NCI-H2107 (cell line): Measurements from ENCODE around the gene FKBP4.

Source experiments
- DNase-seq: peaks from one replicate; lab custom pipeline; 2025; lab: John Stamatoyannopoulos, UW

Gene FKBP4

DNA sequence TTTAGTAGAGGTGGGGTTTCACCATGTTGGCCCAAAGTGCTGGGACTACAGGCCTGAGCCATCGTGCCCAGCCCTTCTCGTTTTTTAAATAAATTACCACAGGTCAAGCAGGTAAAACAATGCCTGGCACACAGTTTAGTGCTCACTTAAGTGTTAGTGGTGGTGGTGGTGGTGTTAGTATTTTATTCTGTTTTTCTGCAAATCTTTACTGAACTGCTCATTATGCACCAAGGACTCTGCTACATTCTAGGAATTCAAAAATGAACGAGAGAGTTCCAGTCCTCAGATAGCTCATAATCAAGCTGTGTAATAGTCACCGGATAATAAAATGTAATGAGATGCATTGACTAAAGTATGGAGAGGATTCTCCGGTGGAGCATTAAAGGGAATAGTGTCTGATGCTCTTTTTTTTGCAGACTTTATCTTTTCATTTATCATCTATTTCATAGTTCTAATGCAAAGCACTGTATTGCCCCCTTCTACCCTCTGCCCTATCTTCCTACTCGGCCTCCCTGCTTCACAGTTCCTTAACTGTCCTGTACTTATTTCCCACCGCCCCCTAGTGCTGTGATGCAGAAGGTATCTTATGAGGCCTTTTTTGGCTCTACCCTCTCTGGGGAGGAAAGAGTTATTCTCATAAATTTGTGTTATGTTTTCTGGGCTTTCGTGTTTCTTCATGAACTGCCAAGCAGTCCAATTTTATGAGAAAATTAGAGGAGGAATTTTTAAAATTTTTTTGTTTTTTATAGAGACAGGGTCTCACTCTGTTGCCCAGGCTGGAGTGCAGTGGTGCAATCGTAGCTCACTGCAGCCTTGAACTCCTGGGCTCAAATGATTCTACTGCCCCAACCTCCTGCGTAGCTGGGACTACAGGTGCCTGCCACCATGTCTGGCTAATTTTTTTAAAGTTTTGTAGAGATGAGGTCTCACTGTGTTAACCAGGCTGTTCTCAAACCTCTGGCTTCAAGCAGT is 18.7 kb downstream of the FKBP4 start:
- peak; percentile 53 for DNase-seq

DNA sequence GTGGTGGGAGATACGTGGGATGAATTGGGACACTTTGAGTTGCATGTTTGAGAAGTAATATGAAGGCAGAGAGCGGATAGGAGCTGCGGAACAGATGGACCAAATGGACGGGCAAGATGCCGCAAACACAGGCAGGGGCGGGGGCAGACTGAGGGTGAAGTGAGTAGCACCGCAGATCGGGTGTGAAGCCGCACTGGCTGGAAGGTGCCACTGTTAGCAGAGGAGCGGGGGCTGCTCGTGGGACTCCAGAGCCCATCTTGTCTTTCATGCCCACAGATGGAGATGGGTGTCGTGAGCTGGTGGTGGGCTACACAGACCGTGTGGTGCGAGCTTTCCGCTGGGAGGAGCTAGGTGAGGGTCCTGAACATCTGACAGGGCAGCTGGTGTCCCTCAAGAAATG is 25.0 kb downstream of the FKBP4 start:
- DNase-seq, result no peak

DNA sequence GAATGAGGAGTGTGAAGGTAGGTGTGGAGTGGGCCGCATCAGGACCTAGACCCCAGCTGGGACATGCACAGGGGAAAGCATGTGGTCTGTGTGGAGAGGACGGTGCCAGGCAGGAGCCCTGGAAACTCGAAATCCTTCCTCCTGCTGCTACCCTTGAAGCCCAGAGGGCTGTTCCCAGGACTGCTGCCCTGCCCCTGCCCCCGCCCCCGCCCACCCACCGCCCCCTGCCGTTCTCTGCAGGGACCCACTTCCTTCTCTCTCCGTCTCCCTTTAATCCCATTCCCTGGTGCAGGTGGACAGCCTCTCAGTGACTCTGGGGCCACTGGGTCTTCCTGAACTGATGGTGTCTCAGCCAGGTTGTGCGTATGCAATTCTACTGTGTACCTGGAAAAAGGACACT is 25.7 kb downstream of the FKBP4 start:
- no peak for DNase-seq

DNA sequence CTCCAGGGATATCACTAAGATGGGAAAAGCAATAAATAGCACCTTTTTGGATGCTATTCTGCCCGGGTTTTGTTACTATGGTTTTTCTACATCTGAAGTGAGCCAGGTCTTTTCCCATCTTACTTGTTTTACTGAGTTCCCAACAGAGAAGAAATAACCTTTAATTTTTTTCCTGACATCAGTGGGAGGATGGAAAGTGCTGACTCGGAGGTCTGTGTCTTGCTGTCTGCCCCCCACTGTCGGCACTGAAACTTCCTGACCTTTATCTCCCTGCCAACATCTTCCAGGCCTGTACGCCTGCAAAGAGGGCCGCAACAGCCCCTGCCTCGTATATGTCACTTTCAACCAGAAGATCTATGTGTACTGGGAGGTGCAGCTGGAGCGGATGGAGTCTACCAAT is 28.7 kb downstream of the FKBP4 start:
- no peak for DNase-seq

DNA sequence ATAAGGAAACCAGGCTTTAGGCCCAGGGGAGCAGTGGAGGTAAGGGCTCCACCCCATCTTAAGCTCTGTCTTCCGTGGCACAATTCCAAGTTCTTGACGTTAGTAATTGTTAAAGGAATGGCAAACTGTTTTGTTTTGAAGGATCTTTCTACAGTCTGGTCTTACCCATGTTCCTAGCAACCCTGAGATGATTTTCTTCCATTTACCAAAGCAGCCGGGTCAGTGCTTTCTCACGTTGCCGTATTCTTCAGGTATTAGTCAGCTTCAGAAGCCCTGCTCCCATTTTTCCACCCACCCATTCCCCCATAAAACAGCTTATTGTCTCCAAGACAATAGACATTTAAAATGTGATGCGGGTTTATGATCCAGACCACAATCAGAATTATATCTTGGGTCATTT is 29.8 kb downstream of the FKBP4 start:
- no peak for DNase-seq

DNA sequence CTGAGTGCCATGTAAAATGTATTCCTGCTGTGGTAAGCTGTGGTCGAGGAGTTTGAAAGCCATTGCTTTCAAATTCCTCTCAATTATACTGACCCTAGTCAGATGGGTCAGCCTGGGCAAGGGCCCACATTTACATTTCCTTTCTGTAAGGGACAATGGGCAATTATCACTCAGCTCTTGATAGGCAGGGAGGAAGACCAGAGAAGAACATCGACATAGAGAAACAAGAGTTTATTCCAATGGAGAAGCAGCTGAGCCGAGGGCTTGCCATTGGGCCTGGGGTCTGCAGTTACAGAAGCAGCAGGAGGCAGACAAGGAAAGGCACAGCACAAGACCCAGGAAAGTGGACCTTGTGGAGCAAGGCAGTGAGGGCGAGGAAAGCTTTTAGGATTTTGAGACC is 30.4 kb downstream of the FKBP4 start:
- no peak for DNase-seq

DNA sequence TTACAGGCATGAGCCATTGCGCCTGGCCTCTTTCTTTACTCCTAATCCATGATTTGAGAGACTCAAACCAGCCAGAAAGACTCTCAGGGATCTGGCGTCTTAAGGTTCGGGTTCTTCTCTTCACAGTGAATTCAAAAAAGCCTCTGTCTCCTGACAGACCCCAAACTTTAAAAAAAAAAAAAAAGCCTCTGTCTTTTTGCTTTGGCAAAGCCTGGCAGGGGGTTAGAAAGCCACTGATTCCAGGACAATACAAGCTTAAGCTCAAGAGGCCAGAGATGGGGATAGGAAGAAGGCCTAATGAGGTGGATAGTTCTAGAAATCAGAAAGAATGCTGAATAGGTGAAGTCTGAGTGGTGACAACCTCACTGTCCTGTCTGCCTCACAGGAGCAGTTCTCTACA is 31.3 kb downstream of the FKBP4 start:
- DNase-seq, result no peak

DNA sequence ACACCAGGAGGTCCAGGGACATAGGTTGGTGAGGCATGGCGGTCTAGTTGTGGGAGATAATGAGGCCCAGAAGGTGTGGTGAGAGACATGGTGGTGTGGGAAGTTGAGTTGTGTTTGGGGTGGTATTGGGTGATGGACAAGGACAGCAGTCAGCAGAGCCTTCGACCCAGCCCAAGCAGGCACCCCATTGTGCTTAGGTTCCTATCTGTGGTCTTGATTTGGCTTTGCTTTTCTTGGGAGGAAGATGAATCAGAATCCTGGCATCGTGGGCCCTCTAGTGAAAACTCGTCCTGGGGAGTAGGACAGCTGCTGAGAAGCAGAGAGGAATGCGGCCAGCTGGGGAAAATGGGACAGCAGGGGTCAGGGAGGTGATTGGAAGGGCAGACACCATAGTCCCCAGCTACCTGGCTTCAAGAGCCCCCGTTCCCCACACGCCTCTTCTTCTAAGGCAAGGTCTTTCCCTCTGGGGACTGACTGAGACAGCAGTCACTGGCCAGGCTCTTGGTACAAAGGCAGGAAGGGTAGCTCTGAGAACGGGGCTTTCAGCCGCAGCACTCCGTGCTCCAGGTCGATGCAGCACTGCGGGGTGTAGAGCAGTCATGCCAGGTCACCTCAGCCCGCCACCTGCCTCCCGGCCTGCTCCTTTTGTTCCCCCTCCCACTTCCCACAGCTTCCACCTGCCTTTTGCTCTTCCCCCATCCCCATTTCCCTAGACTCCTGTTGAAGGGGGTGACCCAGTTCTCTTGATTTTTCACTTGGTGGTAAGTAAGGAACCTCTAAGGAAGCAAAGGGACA is 32.1 kb downstream of the FKBP4 start:
- peak; percentile 50 for DNase-seq

DNA sequence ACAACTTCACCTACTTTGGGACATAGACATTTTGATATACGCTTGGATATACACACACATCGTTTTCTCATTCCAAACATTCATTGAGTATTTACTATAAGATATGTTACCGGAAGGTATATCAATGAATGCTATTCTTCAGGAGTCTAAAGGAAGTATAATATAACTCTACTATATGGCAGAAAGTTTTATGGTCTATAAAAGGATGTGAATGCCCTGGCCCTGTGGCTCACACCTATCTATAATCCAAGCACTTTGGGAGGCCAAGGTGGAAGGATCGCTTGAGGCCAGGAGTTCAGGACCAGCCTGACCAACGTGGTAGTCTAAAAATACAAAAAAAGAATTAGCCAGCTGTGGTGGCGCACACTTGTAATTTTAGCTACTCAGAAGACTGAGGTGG is 34.5 kb downstream of the FKBP4 start:
- no peak for DNase-seq

DNA sequence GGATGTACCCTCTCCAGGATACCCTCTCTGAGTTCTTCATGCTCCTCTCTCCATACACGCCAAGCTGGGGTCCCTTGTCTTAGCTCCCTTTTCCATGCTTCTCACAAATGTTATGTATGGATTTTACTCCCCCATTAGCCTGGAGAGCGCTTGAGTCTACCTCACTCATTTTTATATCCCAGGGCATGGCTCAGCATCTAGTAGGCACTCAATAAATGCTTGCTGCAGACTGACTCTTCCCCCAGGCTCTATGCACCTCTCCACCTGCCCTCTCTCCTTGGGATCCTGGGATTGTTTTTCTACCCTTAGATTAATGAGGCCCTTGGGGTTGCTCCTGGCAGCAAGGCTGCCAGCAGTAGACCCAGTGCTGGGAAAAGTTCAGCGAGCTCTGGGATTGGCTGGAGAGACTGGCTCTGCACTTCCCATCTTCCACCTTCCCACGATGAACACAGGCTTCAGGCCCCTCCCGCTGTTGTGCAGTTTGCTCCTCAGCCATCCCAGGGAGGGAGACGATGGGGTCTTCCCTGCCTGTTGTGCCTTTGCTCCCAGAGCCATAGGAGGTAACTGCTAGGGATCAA is 37.9 kb downstream of the FKBP4 start:
- no peak for DNase-seq

DNA sequence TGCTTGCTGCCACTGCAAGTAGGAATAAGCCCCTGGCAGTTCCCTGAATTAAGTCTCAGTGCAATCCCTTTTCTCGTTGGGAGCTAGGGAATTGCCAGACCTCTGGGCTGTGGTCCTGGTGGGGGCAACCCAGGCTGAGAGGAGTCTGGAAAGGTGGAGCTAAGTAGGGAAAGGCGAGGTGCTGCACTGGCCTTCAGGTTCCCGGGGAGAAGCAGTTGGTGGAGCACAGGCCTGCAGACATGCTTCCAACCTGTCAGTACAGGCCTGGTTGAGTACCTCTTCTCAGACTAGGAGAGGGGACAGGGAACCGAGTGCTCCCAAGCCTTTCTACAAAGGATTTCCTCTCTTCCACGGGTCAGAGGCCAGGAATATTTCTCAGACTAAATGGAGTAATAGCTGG is 38.6 kb downstream of the FKBP4 start:
- DNase-seq, result no peak

DNA sequence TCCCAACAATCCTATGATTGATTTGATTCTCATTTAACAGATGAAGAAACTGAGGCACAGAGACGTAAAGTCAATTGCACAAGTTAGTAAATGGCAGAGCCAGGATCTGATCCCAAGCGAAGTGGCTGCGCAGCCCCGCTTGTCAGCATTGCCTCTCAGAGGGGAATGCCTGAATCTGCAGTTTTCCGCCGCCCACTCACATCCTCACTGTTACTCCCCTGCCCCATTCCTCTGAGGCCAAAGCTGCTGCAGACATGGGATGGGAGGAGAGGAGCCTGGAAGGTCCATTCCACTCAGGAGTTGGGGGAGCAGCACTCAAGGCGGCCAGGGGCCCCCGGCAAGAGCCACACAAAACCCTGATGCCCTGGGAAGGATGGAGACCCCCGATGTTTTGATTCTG is 39.0 kb downstream of the FKBP4 start:
- DNase-seq, result no peak

DNA sequence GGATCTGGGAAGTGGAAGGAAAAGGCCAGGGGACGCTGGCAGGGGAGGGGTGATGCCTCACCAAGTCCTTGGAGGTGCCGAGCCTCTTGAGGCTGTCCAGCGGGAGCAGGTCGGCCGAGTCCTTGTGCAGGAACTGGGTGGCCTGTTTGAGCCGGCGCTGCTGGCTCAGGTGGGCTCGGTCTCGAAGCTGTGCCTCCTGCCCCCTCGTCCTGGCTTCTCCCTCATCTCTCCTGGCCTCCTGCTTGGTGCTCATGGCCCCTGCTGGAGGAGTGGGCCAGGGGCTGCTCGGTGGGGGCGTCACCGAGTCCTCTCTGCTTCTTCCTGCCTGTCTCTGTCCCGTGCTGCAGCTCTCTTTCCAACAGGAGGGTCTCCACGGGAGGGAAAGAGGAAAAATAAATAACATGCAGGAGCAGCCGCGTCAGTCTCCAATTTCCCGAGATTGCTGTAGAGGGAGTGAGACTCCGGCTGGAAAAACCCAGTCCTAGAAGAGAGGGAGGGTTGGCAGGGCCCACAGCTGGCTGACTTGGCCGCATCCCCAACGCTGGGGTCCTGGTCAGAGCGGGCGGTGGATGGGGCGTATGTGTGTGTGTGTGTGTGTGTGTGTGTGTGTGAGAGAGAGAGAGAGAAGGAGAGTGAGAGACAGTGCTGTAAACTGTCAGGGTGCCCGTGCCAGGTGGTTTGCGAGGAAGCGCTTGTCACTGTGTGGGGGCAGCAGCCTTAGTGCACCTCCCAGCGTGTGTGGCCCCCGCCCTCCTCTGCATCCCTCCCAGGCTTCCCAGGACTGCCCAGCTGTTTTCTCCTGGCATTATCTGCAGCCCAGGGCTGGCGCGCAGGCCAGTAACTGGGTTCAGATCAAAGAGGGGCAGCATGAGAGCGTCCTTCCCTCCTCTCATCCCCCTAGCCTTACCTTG is 40.1 kb downstream of the FKBP4 start, which contains the start of gene NRIP2:
TSS of gene NRIP2 (minus strand) at position 455 of the 911 bp plus-strand sequence. CDS start at position 403, 52 bp downstream.
- DNase-seq, result no peak

DNA sequence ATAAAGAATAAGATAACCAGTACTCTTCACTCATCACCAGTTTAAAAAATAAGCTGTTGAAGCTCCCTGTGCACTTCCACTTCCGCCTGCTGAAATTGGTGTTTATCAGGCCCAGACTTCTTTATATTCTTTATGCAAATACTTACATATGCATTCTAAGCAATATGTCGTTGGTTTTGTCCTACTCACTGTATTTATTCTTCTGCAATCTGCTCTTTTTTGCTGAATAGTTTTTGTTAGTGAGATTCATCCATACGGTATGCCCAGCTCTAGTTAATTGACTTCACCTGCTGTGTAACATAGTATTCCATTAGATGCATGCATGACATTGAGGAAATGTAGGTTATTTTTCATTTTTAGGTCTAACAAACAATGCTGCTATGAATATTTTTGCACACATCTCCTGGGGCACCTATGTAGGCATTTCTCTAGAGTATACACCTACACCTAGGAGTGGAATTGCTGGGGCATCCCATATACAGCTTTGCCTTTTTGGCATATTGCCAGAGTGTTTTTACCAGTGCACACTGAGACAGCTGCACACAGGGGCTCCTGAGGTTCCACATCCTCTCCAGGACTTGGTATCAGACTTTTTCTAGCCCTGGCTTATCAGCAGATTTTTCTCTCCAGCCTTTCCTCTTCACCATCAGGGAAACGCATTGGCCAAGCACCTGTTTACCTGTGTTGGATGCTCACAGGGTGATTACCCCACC is 41.1 kb downstream of the FKBP4 start:
- DNase-seq, result no peak

DNA sequence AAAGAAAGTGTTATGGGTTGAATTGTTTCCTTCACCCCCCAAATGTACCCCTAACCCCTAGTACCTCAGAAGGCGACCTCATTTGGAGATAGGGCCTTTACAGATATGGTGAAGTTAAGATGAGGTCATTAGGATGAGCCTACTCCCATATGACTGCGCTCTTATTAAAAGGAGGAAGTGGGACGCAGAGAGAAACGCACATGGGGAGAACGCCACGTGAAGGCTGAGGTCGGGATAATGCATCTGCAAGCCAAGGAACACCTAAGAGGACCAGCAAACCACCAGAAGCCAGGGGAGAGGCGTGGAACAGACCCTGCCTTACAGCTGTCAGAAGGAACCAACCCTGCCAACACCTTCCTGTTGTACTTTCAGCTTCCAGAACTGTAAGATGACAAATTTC is 41.8 kb downstream of the FKBP4 start:
- no peak for DNase-seq

DNA sequence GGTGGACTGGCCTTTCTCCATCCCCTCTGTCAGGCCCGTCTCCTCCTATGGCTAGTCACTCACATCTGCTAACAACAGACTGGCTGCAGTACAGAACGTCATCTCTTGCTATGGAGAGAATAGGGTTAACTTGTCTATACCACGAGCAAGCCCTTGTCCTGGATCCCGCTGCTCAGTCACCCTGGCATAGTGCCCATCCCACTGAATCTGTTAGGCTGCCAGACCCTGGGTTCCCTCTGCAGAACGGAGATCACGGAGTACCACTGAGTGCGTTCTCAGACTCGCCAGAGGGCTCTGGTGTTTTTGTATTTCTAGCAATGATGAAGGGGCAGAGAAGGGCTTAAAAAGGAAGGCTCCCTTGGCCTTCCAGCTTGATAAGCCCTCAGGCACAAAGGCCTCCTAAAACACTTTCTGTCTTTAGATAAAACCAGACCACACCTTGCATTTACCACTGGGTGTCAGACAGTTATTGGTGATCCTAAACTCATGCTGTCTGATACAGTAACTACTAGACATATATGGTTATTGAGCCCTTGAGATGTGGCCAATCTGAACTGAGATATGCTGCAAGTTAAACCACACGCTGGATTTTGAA is 46.4 kb downstream of the FKBP4 start:
- DNase-seq, result no peak

DNA sequence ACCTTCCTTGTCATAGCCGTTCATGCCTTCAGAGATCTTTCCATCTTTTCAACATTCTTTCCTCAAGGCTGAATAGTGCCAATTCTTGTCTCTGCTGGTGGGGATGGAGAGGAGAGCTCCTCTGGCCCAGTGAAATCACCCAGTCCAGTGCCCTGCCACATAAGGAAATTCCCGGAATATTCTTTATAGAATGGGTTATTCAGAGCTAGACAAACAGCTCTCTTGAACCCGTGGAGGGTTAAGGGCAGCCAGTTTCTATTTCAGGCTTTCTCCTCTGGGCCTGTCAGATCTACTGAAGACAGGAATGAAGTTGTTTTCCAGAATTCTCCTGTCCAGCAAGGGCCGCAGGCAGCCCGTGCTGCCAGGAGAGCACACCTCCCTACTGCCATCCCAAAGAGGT is 48.2 kb downstream of the FKBP4 start:
- no peak for DNase-seq

DNA sequence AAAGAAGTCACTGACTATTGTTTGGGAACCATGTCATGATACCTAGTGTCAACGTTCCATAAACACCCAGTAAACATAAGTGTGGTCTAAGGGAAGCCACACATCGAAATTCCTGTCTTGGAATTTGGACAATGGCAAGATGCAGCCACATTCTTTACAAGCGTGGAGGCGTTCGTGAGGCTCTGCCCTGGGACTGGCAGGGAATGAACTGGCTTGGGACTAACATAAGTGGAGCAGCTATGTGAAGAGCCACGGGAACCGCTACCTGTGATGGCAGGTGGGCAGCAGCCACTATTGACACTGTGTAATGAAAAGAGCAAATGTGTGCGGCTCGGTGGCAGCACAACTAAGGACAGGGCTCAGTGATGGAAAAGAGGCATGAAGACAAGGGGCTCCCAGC is 50.0 kb downstream of the FKBP4 start:
- no peak for DNase-seq

DNA sequence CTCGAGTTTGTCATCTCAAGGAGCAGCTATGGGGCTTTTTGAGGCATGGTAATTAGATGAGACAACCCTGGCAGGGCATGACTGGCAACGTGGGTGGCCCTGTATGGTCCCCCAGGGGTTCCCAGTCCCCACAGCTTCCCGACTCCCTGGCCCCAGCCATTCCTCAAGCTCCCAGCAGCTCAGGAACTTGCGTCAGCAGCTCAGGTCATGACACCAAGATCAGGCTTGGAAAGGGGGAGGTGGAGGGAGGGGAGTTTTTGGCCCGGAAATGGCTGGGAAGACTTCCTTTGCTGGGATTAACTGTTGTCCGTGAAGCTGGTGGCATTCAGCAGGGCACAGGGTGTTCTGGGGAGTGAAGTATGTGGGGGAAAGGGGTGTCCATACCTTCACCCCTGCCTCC is 50.5 kb downstream of the FKBP4 start:
- no peak for DNase-seq

DNA sequence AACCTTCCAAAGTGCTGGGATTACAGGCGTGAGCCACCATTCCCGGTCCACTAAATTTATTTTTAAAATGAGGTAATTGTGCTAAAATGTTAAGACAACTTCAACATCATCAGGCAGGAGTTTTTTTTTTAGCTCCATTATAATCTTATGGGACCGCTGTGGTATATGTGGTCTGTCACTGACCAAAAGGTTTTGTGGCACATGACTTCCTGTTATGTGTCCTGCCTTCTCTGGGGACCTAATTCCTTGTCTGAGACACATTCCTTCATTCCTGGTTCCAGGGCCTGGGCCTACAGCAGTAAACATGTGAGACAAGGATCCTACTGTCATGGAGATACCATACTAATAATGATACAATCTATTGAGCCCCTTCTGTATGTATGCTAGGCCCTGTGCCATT is 57.2 kb downstream of the FKBP4 start:
- DNase-seq, result no peak

DNA sequence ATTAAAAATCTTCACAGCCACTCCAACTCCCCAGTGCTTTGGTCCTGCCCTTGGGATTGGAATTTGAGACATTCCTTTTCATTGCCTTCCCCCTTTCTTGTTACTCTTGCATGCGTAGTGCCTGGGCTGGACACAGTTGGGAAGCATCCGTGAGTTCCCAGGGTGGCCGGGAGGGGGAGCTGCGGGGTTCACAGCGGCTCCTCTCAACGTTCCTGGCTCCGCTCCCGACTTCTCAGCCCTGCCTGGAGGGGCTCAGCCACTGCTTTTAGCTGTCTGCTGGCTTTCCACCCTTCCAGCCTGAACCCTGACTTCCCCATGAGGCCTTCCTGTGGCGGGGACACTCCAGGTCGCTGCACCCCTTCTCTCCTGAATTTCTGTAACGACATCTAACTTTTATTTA is 58.9 kb downstream of the FKBP4 start:
- no peak for DNase-seq
